Epithelial cell of proximal tubule (primary cell): ENCODE measurements around the gene MYO1B. TPM values are rescaled to one million over a fixed set of nuclear protein-coding genes. Genes with fewer than 3 reads are reported as not detected.

Experiments used
- DNase-seq: peaks from one replicate; pipeline ENCODE4 v3.0.0-alpha.2; 2011; ENCODE audit warnings: low read depth
- H3K4me3 ChIP-seq: 2 replicates; pipeline ENCODE4 v1.5.1; 2011; ENCODE audit warnings: low read depth, mild to moderate bottlenecking, low read length
- total RNA-seq: library from RNA; depleted of rRNA; stranded (reverse); fragments of >200 nt; gene quantifications from 2 replicates; pipeline ENCODE4 v1.2.3, GENCODE V29; 2015
- TF ChIP-seq, protein P1 (sequence below): conservative IDR thresholded peaks from 2 replicates; pipeline ENCODE4 v1.5.1; 2012; ENCODE audit warnings: low read depth, mild to moderate bottlenecking, low read length

MYO1B gene
- total RNA-seq, 1 donor from 2014 or later: 69.6 TPM

DNA sequence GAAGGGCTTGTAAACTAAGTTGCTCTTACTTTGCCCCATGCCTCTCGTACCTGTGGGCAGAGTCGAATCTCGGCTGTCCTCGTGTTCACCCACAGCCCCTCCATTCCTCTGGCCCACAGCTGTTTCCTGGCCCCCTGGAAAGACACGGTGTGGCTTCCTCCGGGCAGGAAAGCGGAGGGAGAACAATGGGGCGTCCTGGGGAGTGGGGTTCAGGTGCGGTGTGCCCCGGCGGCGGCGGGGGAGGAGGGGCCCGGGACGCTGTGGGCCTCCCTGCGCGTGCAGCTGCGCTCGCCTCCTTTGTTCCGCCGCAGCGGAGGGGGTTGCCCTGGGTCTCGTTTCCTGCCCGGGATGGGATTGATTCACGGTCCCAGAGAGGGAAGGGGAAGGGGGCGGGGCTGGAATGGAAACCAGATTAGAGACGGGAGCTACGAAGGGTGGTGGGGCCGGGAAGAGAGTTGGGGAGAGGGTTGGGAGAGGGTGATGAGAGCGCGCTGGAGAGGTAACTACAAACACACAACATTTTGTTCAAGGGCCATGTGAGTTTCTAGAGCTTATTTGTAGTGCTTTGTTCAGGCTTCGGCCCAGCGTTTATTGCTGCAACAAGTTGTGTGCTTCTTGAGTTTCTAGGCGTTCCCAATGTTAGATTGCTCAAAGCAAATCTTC, 796 bp downstream of the MYO1B start:
- no peak for DNase-seq
- TF ChIP-seq, protein P1, sequence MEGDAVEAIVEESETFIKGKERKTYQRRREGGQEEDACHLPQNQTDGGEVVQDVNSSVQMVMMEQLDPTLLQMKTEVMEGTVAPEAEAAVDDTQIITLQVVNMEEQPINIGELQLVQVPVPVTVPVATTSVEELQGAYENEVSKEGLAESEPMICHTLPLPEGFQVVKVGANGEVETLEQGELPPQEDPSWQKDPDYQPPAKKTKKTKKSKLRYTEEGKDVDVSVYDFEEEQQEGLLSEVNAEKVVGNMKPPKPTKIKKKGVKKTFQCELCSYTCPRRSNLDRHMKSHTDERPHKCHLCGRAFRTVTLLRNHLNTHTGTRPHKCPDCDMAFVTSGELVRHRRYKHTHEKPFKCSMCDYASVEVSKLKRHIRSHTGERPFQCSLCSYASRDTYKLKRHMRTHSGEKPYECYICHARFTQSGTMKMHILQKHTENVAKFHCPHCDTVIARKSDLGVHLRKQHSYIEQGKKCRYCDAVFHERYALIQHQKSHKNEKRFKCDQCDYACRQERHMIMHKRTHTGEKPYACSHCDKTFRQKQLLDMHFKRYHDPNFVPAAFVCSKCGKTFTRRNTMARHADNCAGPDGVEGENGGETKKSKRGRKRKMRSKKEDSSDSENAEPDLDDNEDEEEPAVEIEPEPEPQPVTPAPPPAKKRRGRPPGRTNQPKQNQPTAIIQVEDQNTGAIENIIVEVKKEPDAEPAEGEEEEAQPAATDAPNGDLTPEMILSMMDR: no peak
- peak overlapping the region; percentile 71 for H3K4me3 ChIP-seq

DNA sequence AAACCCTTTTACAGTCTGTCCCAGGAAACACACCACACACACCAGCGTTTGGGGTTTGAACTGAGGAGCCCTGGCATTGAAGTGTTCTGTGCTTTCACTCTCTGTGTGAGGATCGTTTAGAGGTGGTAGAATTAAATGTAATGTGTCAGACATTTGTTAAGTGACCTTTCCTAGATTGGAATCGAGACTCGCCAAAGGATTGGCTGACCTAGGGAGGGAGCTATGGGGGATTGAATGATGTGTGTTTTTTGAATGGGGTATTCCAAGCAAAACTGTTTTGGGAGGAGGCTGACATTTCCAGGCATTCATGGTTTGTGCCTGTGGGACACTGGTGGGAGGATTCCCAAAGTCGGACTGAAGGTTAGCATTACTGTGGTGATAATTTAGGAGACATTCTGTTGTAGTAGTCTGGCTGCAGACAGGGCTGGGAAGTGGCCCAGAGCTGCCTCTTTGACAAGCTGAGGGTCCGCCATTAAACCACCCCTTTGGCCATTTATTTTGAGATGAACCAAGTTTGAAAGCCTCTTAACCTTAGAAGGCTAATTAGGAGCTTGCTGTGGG, 1.7 kb downstream of the MYO1B start:
- TF ChIP-seq, protein P1: no peak
- no peak for DNase-seq
- H3K4me3 ChIP-seq: peak overlapping the region; percentile 71

DNA sequence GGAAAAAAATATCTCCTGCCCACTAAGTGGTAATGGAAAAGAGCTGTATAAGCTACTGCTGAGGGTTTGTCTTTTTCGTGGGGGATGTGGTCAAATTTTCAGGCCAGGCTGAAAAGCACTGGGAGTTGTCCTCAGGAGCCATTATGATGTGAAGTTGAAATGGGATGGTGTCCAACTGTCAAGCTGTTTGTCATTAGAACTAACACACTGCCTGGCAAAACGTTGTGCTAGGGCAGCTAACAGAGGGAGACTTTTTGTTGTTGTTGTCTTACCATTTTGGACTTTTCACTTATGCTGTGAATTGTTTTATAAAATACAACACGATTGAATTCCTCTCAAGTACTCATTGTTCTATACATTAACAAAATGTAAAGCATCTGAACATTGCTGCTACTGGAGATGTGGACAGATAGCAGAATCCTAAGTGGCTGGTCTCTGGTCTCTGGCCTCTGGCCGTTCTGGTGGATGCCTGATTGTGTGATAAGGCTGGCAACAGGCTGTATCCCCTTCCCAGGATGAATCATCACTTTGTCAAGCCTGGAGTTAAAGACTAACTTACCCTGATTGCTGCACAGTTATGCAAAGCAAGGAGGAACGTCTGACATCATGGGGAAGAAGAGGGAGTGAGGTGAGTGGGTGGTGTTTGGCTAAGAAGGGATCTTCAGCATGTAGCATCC, 2.3 kb downstream of the MYO1B start:
- H3K4me3 ChIP-seq: peak overlapping the region; percentile 71
- TF ChIP-seq, protein P1: no peak
- peak; percentile 92 for DNase-seq

DNA sequence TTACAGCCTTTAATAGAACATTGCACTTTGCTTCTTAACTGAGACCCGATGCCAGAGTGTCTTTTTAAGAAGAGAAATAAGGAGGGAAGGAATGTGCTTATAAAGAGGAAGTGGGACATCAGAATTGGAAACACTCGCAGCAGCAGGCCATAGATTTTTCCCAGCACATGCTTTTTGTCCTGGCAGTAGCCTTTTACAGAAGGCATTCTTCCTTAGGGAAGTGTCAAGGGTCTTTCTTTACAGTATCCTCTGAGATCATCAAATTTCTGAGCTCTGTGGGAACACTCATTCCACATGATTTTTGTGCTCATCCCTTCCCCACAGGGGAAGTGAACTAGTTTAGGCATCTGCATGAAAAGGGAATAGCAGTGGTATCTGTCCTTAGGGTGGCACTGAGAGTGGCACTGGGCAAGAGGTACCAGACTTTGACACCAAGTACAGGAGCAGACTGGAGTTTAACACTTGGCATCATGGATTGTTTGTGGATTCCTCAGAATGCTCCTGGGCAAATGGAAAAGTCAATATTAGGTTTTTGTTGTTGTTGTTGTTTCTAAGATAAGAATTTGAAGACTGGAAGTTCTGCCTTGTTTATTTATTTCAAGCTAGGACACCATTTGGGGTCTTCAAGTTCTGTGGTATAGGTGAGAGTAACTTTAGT, 4.1 kb downstream of the MYO1B start:
- no peak for DNase-seq
- no peak overlapping the region for H3K4me3 ChIP-seq
- TF ChIP-seq, protein P1: no peak

DNA sequence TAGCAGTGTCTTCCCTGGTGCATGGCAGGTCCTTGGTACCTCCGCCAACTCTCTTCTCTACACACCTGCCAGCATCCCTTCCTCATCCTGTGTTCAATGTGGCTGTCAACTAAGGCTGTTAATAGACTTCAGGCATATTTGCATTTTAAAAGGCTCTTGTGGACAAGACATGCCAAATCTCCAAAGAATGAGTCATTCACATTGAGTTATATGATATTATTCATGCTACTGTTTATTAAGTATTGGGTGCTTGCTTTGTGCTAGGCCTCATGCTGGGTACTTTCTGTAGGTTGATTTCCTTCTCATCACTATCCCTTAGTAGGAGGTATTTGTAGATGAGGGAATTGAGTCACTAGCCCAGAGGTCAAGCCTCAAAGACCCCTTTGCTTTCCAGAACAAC, 5.2 kb downstream of the MYO1B start:
- DNase-seq: no peak
- TF ChIP-seq, protein P1: no peak
- no peak overlapping the region for H3K4me3 ChIP-seq

DNA sequence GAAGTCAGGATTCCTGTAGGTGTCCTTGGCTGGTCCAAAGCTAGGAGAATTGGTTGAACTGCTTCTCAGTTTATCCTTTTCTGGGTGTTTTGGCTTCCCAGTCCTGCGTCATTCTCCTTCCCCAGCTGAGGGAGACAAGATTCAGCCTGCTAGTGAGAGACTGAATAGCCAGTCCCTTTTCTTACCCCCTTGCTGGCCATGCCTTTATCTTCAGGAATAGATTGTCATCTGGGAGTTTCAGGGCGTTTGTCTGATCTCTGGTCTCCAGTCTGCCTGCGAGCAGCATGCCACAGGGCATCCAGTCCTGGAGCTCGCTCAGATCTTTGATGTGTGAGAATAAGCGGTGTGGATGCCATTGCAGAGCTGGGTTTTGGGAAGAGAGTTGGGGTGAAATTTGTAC, 5.8 kb downstream of the MYO1B start:
- H3K4me3 ChIP-seq: no peak overlapping the region
- no peak for DNase-seq
- TF ChIP-seq, protein P1: no peak
